Left kidney (tissue), 2 donors: ENCODE measurements around the gene MAP4K3. TPM values are rescaled to one million over a fixed set of nuclear protein-coding genes. Genes with fewer than 3 reads are reported as not detected.
"Not testable (repeated sequence)": the region's sequence is repeated elsewhere in the genome, so short reads cannot be mapped to it uniquely, and the experiment has no call there.

Experiments
- DNase-seq: peaks from one replicate; pipeline ENCODE4 v3.0.0-alpha.2; 2013
- polyA plus RNA-seq: library from polyadenylated mRNA; unstranded; fragments of 120-200 nt; gene quantifications from one replicate; pipeline ENCODE4 v1.2.1, GENCODE V29; 2013; ENCODE audit not compliant: insufficient read length

Gene MAP4K3
- polyA plus RNA-seq, 1 donor = 98.1 TPM

DNA sequence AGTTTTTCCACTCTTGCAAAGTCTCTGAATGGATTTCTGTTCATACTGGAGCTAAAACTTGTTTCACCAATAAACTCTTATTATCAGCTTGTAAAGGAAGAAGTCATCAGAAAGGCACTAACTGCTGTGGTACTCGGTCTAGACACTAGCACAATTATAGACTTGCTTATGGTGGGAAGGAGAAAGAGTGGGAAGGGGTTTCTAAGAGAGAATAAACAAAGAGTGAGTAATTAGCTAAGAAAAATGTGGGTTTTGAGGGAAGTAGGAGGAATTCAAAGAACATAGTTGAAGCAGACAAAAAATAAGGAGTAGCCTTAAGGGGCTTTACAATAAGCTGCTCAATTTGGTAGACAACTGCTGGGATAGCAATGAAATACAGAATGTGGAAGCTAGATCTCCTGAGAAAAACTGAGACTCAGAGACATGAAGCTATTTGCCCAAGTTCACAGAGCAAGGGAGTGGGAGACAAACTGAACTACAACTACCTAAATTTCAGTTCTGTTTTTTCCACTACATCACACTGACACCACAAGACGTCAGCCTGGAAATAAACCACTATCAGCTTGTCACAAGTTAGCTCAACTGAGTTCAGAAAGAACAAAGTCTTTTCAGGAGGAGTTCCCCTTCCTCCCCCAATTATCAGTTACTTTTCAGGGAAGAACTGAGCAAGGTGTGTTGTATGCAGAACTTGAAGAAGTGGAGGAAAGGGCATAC is 59.7 kb downstream of the MAP4K3 start:
- DNase-seq = no peak

DNA sequence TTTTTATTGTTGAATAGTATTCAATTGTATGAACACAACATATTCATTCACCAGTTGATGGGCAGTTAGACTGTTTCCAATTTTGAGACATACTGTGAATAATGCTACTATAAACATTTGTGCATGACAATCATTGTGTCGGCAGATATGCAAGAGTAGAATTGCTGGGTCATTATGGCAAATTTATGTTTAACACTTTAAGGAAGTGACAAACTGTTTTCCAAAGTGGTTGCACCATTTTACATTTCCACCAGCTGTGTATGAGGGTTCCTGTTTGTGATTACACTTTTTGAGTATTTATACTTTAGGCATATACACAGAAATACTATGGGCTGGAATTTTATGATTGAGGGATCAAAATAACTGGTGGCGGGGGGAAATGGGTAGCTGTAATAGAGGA is 61.2 kb downstream of the MAP4K3 start:
- DNase-seq = no peak

DNA sequence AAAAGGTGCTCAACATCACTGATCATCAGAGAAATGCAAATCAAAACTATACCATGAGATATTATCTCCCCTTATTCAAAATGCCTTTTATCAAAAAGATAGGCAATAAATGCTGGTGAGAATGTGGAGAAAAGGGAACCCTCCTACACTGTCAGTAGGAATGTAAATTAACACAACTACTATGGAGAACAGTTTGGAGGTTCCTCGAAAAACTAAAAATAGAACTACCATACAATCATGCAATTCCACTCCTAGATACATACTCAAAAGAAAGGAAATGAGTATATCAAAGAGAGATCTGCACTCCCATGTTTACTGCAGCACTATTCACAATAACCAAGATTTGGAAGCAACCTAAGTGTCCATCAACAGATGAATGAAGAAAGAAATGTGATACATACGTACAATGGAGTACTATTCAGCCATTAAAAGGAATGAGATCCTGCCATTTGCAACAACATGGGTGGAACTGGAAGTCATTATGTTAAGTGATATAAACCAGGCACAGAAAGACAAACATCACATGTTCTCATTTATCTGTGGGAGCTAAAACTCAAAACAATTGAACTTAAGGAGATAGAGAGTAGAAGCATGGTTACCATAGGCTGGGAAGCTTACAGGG is 63.8 kb downstream of the MAP4K3 start:
- DNase-seq = no peak

DNA sequence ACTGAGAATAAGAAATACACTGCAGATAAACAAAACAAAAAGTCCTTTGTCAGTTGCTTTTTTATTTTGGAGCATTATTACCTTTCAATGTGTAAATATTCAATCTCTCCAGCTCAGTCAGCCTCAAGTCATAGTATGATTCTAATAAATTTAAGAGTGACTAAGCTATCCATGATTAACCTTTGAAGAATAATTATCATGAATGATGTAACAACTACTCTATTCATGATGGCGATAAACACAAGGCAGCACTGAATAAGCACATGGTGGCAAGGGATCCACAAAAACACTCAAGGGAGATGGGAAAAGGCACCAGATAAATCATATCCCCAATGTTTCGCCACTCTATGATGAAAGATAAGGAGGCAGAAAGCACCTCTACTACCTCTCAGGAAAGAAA is 67.0 kb downstream of the MAP4K3 start:
- DNase-seq = no peak

DNA sequence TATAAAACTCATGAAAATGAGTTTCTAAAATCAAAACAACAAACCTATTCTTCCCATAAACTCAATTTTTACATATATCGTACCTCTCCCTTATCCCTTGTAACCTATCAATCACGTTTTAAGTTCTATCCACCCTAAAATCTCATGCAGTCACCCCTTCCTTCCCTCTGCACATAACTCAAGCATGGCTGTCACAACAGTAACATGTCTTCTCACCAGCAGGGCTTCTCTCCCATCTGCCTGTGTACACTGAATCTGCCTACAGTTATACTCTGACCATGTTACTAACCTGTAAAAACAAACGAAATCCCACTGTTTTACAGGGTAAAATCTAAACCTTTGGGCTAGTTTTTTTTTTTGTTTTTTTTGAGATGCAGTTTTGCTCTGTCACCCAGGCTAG is 68.2 kb downstream of the MAP4K3 start:
- DNase-seq = no peak

DNA sequence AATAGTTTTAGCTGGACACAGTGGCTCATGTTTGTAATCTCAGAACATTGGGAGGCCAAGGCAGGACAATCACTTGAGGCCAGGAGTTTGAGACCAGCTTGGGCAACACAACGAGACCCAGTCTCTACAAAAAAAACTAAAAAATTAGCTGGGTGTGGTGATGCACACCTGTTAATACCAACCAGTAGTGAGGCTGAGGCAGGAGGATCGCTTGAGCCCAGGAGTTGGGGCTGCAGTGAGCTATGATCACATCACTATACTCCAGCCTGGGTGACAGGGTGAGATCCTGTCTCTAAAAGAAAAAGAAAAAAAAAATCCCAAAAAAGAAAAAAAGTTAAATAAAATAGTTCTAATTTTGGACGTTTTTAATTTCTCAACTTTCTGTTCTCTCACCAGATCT is 68.7 kb downstream of the MAP4K3 start:
- DNase-seq = no peak

DNA sequence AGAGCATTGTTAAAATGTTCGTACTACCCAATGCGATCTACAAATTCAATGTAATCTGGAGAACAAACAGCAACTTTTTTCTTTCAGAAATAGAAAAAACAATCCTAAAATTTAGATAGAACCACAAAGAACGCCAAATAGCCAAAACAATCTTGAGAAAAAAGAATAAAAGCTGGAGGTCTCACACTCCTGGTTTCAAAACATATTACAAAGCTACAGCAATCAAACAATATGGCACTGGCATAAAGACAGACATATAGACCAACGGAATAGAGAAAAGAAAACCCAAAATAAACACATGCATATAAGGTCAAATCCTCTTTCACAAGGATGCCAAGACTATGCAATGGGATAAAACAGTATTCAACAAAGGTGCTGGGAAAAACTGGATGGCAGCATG is 74.5 kb downstream of the MAP4K3 start:
- DNase-seq = no peak

DNA sequence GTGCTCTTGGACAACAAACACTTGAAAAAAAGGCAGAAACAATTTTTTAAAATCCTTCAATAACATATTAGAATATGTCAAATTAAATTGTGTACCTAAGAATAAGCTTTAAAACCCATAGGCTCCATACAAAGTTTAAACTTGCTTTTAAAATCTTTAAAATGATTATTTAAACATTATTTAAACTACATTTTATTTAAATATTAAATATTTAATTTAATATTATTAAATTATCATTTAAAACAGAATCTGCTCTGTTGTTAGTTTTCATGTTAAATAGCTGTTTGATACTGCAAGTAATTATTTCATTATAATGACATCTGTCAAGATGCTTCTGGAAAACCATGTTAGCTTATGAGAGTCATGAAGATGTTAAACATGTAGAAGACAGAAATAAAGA is 75.6 kb downstream of the MAP4K3 start:
- no peak for DNase-seq

DNA sequence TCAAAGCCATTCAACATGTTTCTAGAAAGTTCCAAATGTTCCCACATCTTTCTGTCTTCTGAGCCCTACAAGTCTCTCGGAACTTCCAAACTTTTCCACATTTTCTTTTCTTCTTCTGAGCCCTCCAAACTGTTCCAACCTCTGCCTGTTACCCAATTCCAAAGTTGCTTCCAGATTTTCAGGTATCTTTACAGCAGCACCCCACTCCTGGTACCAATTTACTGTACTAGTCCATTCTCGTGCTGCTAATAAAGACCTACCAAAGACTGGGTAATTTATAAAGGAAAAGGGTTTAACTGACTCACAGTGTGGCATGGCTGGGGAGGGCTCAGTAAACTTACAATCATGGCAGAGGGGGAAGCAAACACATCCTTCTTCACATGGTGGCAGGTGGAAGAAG is 76.7 kb downstream of the MAP4K3 start:
- DNase-seq = not testable (repeated sequence)

DNA sequence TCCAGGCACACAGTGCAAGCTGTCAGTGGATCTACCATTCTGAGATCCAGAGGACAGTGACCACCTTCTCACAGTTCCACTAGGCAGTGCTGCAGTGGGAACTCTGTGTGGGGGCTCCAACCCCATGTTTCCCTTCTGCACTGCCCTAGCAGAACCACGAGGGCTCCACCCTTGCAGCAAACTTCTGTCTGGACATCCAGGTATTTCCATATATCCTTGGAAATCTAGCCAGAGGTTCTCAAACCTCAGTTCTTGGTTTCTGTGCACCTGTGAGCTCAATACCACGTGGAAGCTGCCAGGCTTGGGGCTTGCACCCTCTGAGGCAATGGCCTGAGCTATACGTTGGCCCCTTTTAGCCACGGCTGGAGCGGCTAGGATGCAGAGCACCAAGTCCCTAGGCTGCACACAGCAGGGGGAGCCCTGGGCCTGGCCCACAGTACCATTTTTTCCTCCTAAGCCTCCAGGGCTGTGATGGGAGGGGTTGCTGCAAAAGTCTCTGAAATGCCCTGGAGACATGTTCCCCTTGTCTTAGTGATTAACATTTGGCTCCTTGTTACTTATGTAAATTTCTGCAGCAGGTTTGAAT is 77.5 kb downstream of the MAP4K3 start:
- DNase-seq = no peak

DNA sequence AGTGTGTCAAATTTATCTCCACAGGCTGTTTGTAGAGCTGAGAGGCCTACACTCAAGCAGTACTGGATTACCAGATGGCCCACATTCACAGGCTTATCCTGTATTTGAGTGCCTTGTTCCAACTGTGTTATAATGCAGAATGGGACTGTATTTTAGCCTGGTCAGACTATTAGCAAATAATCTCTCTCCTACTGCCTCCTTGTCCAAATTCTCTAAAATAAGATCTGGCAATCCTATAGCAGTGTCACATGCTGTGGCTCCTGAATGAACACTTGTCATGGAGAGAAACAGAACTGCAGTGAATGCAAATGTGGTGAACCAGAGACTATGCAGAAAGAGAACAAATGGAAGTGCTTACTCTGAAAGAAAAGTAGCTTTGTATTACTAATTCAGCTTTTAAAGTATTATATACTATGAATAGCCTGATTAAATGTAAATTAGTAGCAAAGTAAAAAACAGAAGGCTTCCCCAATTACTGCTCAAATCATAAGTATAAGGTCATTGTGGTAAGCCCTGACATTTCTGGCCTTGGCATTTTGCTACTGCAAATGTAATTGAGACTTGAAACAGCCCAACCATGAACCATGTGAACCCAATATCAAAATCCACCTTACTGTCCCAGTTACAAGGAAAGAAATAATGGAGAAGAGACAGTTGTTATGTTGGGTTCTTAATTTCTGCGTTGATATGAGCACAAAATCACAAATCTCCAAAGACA is 80.0 kb downstream of the MAP4K3 start:
- no peak for DNase-seq

DNA sequence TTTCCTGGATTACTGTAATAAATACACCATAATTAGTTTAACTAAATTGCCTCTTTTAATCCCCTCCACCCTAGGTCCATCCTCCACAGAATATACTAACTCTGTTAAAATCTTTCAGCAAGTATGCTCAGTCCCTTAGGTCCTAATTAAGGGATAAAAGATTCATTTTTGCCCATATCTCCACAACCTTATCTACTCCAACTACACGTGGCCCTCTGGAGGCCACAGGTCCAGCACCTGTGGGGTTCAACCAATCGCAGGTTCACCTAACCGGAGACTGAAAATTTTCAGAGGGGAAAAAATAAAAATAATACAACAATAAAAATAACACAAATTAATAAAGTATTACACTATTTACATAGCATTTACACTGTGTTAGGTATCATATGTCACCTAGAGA is 86.4 kb downstream of the MAP4K3 start:
- no peak for DNase-seq

DNA sequence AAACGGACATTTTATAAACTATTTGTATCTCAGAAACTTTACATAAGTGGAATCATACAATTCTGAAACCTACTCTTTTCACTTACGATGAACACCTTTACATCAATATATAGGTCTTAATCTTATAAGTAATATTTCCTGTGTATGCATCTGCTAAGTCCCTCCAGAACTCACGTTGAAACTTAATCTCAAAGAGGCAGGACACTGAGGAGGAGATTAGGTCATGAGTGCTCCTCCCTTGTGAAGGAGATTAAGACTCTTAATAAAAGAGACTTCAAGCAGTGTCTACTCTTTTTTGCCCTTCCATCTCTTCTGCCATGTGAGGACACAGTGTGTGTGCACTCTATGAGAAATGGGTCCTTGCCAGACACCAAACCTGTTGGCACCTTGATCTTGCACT is 98.6 kb downstream of the MAP4K3 start:
- no peak for DNase-seq

DNA sequence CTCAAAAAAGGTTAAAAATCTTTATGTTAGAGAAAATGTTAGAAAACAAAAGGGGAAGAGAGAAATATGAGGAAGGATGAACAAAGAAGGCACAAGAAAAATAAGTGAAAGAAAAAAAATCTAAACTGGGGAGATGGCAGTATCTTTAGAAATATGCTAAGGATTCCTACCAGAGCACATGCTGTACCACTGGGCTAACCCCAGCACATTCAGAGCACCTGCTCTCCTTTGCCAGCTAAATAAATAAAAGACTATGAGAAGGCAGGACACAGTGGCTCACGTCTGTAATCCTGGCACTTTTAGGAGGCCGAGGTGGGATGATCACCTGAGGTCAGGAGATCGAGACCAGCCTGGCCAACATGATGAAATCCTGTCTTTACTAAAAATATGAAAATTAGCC is 101.2 kb downstream of the MAP4K3 start:
- DNase-seq = no peak

DNA sequence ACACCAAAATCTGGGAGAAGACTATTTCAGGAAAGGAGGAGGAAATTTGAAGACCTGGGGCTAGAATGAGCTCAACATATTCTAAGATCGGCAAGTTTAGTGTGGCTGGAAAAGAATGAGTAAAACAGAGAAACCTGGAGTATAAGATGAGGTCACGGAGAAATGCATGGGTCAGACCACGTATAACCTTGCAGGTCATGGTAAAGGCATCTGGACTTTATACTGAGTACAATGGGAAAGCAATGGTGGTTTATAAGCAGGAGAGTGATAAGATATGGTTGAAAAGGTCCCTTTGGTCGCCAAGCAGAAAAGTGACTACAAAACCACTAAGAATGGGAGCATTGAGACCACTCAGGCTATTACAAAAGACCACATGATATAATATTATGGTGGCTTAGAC is 102.1 kb downstream of the MAP4K3 start:
- DNase-seq = no peak

DNA sequence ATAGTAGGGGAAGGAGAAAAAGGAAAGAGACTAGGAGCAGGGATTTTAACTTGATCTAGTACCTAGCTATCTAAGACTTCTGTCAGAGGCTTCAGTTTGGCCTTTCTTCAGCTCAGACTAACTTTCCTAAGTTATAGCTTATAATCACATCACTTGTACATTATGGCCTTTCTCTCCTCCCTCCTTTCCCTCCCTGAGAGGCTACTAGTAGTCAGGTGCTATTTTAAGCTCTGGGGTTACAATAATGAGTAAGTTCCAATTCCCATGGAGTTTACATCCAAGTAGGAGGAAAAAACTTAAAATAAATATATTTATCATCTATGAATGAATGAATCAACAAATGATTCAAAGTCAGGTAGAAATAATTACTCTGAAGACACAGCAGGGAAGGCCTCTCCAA is 102.6 kb downstream of the MAP4K3 start:
- DNase-seq = no peak

DNA sequence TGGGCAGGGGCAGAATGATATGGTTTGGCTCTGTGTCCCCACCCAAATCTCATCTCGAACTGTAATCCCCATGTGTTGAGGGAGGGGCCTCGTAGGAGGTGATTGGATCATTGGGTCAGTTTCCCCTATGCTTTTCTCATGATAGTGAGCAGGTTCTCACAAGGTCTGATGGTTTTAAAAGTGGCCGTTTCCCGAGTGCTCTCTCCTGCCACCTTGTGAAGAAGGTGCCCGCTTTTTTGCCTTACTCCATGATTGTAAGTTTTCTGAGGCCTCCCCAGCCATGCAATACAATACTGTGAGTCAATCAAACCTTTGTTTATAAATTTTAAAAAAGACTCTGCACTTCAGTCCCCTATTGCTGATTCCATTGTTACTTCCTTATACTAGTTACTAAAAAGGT is 110.4 kb downstream of the MAP4K3 start:
- no peak for DNase-seq

DNA sequence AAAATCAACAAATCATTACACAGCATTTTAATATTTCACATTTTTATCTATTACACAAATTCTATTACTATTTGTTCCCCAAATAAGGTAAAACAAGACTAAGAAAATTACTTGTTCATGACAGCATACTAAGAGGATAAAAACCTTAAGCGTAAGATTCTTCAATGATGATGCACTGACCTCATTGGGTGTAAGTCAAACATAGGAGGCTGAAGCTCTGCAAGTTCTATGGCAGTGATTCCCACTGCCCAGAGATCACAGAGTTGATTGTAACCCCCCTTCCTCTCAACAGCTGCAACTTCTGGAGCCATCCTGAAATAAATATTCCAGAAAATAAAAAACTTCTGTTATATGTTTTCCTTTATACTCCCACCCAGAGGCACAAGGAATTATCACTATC is 111.1 kb downstream of the MAP4K3 start:
- DNase-seq = no peak

DNA sequence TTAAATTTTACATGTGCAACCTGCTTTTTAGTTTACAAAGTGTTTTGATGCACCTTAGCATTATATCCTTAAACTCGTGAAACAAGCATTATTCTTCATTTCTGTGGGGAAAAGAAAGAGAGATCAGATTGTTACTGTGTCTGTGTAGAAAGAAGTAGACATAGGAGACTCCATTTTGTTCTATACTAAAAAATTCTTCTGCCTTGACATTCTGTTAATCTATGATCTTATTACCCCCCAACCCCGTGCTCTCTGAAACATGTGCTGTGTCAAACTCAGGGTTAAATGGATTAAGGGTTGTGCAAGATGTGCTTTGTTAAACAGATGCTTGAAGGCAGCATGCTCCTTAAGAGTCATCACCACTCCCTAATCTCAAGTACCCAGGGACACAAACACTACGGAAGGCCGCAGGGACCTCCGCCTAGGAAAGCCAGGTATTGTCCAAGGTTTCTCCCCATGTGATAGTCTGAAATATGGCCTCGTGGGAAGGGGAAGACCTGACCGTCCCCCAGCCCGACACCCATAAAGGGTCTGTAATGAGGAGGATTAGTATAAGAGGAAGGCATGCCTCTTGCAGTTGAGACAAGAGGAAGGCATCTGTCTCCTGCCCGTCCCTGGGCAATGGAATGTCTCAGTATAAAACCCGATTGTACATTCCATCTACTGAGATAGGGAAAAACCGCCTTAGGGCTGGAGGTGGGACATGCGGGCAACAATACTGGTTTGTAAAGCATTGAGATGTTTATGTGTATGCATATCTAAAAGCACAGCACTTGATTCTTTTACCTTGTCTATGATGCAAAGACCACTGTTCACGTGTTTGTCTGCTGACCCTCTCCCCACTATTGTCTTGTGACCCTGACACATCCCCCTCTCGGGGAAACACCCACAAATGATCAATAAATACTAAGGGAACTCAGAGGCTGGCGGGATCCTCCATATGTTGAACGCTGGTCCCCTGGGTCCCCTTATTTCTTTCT is 115.7 kb downstream of the MAP4K3 start:
- not testable (repeated sequence) for DNase-seq

DNA sequence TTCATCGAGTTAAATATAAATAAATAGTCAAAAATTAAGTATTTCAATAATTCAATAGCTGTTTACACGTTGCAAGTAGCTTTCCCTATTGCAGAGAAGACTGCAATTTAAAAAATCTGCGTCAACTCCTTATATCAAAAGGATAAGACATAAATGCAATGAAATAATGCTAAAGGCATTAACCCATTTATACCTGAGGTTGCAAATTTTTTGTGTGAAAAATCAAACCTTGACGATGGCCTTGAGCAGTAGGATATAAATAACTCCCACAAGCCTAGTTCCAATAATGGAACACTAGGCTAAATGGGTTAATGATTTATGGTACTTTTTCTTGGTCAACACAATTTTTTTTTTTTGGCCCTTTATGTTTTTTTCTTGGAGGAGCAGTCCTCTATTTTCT is 116.9 kb downstream of the MAP4K3 start:
- DNase-seq = no peak

DNA sequence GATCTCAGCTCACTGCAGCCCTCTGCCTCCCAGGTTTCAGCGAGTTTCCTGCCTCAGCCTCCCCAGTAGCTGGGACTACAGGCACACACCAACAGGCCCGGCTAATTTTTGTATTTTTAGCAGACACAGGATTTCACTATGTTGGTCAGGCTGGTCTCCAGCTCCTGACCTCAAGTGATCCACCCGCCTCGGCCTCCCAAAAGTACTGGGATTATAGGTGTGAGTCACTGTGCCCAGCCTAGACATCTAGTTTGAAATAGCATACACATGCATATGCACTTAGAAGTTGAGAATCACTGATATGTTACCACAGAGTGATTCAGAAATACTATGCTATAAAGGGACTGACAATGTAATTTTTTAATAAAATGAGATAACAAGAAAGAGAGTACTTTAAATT is 123.5 kb downstream of the MAP4K3 start:
- no peak for DNase-seq

DNA sequence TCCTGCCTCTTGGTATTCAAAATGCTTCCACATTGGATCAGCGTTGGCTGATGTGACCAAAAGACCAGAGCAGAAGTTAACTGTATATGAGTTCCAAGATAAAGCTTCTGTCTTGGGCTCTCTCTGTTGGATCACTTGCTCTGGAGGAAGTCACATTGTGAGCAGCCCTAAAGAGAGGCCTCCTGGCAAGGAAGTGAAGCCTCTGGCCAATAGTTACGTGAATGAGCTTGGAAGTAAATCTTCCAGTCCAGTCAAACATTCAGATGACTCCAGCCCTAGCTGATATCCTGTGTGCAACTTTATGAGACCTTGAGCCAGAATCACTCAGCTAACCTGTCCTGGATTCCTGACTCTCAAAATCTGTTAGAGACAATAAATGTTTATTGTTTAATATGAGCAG is 125.6 kb downstream of the MAP4K3 start:
- no peak for DNase-seq
